ENCODE data around the gene SLC25A18.
"Not testable (repeated sequence)": the region's sequence is repeated elsewhere in the genome, so short reads cannot be mapped to it uniquely, and the experiment has no call there.

SLC25A18 gene

GRCh38 chr22:17562906-17563870 is at the start of gene SLC25A18:
Gene SLC25A18 (plus strand): TSS chr22:17563498. CDS start chr22:17579945, 16,447 bp downstream.
- no peak for DNase-seq (ENCODE audit: low read depth in 3 of 3)

- DNase-seq (ENCODE audit: low read depth in 3 of 3), result no peak
Observed at GRCh38 chr22:17513612-17514011, 49.7 kb upstream of the SLC25A18 start.

GRCh38 chr22:17514084-17514483 is 49.2 kb upstream of the SLC25A18 start:
- DNase-seq (ENCODE audit: low read depth in 3 of 3), result no peak

- DNase-seq (ENCODE audit: low read depth in 3 of 3), result no peak
Observed at GRCh38 chr22:17518406-17518805, 44.9 kb upstream of the SLC25A18 start.

- DNase-seq (ENCODE audit: low read depth in 3 of 3), result not testable (repeated sequence)
Observed at GRCh38 chr22:17521971-17522370, 41.3 kb upstream of the SLC25A18 start.

- no peak for DNase-seq (ENCODE audit: low read depth in 3 of 3)
Observed at GRCh38 chr22:17523925-17524324, 39.4 kb upstream of the SLC25A18 start.

- DNase-seq (ENCODE audit: low read depth in 3 of 3), result no peak
Observed at GRCh38 chr22:17536269-17536668, 27.0 kb upstream of the SLC25A18 start.

- DNase-seq (ENCODE audit: low read depth in 3 of 3), result no peak
Observed at GRCh38 chr22:17537155-17537554, 26.1 kb upstream of the SLC25A18 start.

- DNase-seq (ENCODE audit: low read depth in 3 of 3), result no peak
Observed at GRCh38 chr22:17540481-17540880, 22.8 kb upstream of the SLC25A18 start.

- no peak for DNase-seq (ENCODE audit: low read depth in 3 of 3)
Observed at GRCh38 chr22:17541476-17541875, 21.8 kb upstream of the SLC25A18 start.

GRCh38 chr22:17542452-17542851 is 20.8 kb upstream of the SLC25A18 start:
- no peak for DNase-seq (ENCODE audit: low read depth in 3 of 3)

GRCh38 chr22:17548010-17548755 is 15.1 kb upstream of the SLC25A18 start:
- no peak for DNase-seq (ENCODE audit: low read depth in 3 of 3)

GRCh38 chr22:17548756-17549035 is 14.6 kb upstream of the SLC25A18 start:
- no peak for DNase-seq (ENCODE audit: low read depth in 3 of 3)

GRCh38 chr22:17549183-17549582 is 14.1 kb upstream of the SLC25A18 start:
- no peak for DNase-seq (ENCODE audit: low read depth in 3 of 3)

- no peak for DNase-seq (ENCODE audit: low read depth in 3 of 3)
Observed at GRCh38 chr22:17549655-17550054, 13.6 kb upstream of the SLC25A18 start.

- no peak for DNase-seq (ENCODE audit: low read depth in 3 of 3)
Observed at GRCh38 chr22:17552737-17553136, 10.6 kb upstream of the SLC25A18 start.

- DNase-seq (ENCODE audit: low read depth in 3 of 3), result no peak
Observed at GRCh38 chr22:17554814-17555213, 8.5 kb upstream of the SLC25A18 start.

- no peak for DNase-seq (ENCODE audit: low read depth in 3 of 3)
Observed at GRCh38 chr22:17559188-17559587, 4.1 kb upstream of the SLC25A18 start.

- no peak for DNase-seq (ENCODE audit: low read depth in 3 of 3)
Observed at GRCh38 chr22:17563936-17564391, 666 bp downstream of the SLC25A18 start.

GRCh38 chr22:17566016-17566687 is 2.9 kb downstream of the SLC25A18 start:
- not testable (repeated sequence) for DNase-seq (ENCODE audit: low read depth in 3 of 3)

GRCh38 chr22:17566776-17567175 is 3.5 kb downstream of the SLC25A18 start:
- no peak for DNase-seq (ENCODE audit: low read depth in 3 of 3)

- no peak for DNase-seq (ENCODE audit: low read depth in 3 of 3)
Observed at GRCh38 chr22:17569971-17570511, 6.7 kb downstream of the SLC25A18 start.

Measured in stimulated activated CD4-positive, alpha-beta T cell treated with anti-CD3 and anti-CD28 coated beads, TNF-alpha, amount 100 ng/mL, for 24 hours (primary cell).